Stimulated activated CD4-positive, alpha-beta T cell treated with anti-CD3 and anti-CD28 coated beads, Interleukin-2, amount 100 ng/mL, for 4 hours (primary cell): ENCODE data around the gene PTGIS.

Experiments used
- DNase-seq: peaks from one replicate; pipeline ENCODE4 v3.0.0-alpha.2; 2020; ENCODE audit warnings: low read depth

Gene PTGIS

DNA sequence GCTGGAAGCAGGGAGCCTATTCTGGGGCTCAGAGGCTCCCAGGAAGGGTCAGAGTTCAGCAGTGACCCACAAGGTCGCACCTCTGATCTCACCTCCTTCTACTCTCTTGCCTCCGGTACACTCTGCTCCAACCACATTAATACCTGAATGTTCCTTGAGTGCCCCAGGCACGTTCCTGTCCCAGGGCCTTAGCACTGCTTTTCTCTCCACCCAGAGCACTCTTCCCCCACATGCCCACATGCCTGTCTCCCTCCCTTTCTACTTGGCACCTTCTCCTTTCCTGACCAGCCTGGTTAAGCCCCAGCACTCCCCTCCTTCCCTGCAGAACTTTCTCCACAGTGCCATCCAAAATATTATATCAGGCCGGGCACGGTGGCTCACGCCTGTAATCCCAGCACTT is 98.9 kb downstream of the PTGIS start:
- DNase-seq: no peak

DNA sequence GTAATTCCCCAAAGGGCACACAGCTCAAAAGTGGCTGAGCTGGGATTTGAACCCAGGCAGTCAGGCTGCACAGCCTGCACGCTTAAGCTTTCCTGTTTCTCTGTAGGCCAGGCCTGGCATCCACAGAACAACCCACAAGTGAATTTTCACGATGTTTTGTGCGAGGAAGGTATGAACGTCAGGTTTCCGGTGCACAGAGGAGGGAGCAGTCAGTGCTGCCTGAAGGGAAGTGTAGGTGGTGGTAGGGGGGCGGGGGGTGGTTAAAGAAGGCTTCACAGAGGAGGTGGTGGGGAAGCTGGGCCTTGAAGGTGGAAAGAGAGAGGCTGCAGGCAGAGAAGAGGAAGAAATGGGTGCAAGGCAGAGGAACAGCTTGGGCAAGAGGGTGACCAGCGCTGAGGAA is 99.5 kb downstream of the PTGIS start:
- DNase-seq: no peak

DNA sequence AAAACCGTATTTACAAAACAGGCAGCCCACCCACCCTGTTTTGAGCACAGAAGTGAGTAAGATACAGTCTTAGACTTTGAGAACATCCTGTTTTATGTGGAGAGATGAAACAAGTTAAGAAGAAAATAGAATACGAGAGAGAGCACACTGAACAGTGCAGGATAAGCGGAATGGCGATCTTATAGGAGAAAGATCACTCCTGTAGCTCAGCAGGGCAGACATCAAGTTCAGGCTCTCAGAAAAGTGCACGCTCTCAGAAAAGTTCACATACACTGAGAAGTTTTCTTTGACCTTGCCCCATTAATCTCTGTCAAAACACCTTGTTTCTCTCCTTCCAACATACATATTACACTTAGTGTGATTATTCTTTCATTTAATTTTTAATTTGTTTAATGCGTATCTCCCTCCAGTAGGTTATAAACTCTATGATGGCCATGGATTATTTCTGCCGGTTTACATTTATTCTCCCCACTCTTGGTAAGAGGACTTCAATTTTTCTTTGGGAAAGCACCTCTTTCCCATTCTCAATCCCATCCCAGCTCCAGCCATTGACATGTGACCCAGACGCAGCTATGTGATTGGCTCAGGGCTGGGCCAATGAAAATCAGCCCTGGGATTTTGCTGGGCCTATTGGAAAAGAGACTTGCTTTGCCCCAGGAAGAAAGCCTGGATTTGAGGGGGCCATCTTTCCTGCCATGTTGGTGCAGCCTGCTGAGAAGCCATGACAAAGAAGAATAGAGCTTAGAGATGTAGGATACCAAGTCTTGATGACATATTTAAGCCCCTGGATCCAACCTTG is 101.6 kb downstream of the PTGIS start:
- DNase-seq: no peak

DNA sequence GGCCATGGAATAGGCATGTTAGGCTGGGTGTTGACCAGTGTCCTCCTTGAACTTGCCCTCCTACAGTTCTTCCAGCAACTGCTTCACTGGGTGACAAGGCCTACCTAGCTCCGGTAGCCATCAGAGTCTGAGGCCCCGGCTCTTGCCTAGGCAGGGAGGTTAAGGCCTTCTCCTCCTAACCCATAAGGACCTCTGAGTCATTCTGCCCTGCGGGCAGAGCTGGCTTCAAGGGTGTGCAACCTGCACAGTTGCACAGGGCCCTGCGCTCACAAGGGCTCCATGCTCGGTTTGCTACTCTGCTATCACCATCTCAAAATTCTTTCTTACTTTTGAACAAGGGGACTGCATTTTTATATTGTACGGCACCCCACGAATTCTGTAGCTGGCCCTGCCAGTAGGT is 103.4 kb downstream of the PTGIS start:
- no peak for DNase-seq

DNA sequence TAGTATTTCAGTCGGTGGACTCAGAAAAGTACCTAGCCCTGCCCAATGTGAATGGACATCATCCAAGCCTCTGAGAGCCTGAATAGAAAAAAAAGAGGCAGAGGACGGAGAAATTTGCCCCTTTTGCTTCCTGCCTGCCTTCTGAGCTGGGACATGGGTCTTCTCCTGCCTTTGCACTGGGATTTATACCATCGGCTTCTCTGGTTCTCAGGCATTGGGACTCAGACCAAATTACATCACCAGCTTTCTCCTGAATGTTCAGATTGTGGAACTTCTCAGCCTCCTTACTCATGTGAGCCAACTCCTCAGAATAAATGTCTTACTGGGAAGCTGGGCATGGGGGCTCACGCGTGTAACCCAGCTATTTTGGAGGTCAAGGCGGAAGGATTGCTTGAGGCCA is 105.3 kb downstream of the PTGIS start:
- DNase-seq: no peak

DNA sequence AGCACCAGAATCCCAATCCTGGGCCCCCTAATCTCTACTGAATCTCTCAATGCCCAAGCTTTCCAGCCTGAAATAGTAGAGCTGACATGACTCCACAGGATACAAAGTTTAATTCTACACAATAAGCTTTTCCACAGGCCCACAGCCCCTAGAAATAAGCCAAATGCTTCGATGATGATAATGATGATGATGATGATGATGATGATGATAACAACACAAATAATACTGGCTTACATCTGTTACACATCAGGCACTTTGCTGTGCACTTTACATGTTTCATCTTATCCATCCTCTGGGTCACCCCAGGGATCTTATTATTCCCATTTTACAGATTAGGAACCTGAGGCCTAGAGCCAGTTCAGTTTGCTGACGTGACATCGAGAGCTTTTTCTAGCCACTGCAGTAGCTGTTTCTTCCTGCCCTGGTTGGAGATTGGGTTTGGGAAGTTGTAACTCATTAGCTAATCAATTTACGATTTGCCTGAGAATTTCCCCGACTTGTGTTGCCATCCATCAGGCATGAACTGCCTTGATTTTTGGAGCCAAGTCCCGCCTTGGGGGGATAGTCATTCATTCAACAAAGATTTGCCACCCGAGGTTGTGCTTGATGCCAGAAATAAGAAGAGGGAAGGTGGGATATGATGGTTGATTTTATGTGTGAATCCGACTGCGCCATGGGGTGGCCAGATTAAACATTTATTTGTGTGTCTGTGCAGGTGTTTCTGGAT is 105.9 kb downstream of the PTGIS start:
- DNase-seq: no peak

DNA sequence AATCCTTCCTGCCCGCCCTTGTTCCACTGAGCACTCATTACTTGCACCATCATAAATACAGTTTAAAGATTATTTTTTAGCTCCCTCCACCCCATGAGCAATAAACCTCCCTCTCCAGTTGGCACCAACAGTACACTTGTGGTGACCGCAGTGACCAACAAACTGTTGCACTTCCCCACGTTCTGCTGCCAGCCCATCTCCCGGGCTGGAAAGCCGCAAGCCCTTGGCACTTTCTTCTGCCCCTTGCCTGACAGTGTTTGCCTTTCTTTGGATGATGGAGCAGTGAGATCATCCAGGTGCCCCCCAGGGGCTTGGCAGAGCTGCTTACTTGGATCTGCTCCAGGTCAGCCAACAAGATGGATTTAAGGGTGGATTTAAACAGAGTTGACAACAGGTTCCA is 107.0 kb downstream of the PTGIS start:
- DNase-seq: no peak

DNA sequence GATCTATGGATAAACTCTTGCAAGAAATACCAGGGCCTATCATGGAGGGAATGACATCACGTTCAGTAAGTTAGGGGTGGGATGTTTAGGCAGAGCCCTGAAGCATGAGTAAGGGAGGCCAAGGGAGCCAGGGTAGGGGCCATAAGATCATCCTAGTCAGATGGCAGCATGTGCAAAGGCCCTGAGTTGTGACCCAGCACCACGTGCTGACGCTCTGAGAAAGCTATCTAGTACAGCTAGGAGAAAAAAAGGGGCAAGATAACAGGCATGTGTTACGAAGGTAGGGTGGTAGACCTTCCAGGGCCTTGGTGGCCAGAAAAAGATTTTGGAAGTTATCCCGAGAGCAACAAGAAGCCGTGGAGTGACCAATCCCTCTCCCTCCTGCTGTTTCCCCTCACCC is 107.8 kb downstream of the PTGIS start:
- no peak for DNase-seq

DNA sequence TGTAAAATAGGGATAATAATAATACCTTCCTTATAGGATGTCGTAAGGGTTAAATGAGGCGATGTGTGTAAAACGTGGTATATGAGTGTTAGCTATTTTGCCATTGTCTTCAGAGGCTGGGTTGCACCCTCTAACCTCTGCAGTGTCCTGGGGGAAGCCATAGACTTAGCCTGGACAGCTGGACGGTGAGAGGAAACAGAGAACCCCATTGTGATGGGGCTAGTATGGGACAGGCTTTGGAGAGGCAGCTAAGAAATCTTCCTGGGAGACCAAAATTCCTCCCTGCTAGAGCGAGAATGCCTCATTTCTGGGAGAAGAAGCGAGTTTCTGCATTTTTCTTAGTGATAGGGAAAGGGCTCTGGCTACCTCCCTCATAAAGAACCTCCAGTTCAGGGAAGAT is 108.3 kb downstream of the PTGIS start:
- no peak for DNase-seq

DNA sequence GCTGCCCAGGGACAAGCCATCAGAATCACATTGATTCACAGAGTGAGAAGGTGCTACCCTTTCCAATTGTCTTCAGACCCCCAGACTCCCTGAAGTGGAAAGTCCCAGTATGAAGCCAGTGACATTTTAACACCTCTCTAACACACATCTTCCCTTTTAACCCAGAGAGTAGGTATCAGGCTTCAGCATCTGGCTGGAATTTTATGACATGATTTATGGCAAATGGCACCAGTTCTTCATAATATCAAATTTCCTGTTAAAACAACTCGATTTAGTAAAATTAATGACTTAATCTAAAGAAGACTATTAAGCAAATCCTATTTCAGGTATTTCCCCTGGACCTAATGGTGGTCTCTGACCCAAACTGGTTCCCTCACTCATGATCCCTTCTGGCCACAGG is 110.5 kb downstream of the PTGIS start:
- no peak for DNase-seq

DNA sequence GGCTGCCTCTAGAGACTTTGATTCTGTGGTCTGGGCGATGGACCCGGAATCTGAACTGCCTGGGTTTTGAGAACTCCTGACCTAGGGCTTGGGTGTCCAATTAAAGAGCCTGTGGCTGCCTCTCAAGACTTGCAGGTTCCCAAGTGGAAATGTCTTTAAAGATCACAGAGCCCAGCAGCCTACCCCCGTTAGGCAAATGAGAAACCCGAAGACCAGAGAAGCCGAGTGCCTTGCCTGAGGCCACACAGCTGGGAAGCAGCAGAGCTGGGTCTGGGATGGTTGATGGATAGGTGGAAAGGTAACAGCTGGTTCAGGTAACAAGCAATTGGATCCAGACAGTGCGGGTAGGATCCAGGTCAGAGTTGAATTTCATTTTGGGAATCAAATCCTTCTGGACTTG is 111.3 kb downstream of the PTGIS start:
- DNase-seq: no peak

DNA sequence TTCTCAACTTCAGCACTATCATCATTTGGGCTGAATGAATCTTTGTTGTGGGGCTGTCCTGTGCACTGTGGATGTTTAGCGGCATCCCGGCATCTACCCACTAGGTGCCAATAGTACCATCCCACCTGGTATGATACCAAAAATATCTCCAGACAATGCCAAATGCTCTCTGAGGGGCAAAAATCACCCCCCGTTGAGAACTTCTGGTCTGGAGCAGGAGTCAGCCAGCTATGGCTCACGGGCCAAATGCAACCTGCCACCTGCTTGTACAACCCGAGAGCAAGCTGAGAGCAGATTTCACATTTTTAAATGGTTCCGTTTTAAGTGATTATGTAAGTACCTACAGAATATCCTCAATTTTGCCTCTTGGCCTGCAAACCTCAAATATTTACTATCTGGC is 112.2 kb downstream of the PTGIS start:
- no peak for DNase-seq
